Mucosa of stomach (tissue), 1 donor: ENCODE data around the gene GSG1L.

Experiments used
- H3K27me3 ChIP-seq: one replicate; pipeline ENCODE4 v1.7.0; 2013; ENCODE audit warnings: mild to moderate bottlenecking, low read length; ENCODE audit not compliant: control insufficient read depth, insufficient read depth
- H3K36me3 ChIP-seq: one replicate; pipeline ENCODE4 v1.7.0; 2013; ENCODE audit warnings: low read length; ENCODE audit not compliant: control insufficient read depth, insufficient read depth
- H3K4me1 ChIP-seq: one replicate; pipeline ENCODE4 v1.7.0; 2013; ENCODE audit warnings: mild to moderate bottlenecking, low read length; ENCODE audit not compliant: control insufficient read depth, insufficient read depth
- H3K4me3 ChIP-seq: one replicate; pipeline ENCODE4 v1.7.0; 2013; ENCODE audit warnings: low read length
- H3K9ac ChIP-seq: one replicate; pipeline ENCODE4 v1.7.0; 2013; ENCODE audit warnings: mild to moderate bottlenecking, low read length, moderate library complexity
- H3K9me3 ChIP-seq: one replicate; pipeline ENCODE4 v1.7.0; 2013; ENCODE audit warnings: mild to moderate bottlenecking, low read length, moderate library complexity; ENCODE audit not compliant: control insufficient read depth
- donor health status: Pancreatic carcinoma.

Gene GSG1L

GRCh38 chr16:28069971-28070794 lies 6.7 kb upstream of the GSG1L start:
- Histone ChIP-seq H3K27me3 (no peaks in the 10 kb centered on the region), H3K4me1 (no peaks in the 10 kb centered on the region), H3K9me3 (no peaks in the 10 kb centered on the region), H3K4me3 (no peak overlapping the region), H3K9ac (no peak overlapping the region), H3K36me3 (no peaks in the 10 kb centered on the region)

- no peaks in the 10 kb centered on the region for H3K4me1 ChIP-seq
- H3K9ac ChIP-seq = no peak overlapping the region
- H3K9me3 ChIP-seq = no peaks in the 10 kb centered on the region
- no peak overlapping the region for H3K4me3 ChIP-seq
- peaks cover 11% of the 10 kb centered on the region for H3K27me3 ChIP-seq
- no peaks in the 10 kb centered on the region for H3K36me3 ChIP-seq
These were observed 5.5 kb upstream of the GSG1L start for GRCh38 chr16:28068976-28069375.

DNA sequence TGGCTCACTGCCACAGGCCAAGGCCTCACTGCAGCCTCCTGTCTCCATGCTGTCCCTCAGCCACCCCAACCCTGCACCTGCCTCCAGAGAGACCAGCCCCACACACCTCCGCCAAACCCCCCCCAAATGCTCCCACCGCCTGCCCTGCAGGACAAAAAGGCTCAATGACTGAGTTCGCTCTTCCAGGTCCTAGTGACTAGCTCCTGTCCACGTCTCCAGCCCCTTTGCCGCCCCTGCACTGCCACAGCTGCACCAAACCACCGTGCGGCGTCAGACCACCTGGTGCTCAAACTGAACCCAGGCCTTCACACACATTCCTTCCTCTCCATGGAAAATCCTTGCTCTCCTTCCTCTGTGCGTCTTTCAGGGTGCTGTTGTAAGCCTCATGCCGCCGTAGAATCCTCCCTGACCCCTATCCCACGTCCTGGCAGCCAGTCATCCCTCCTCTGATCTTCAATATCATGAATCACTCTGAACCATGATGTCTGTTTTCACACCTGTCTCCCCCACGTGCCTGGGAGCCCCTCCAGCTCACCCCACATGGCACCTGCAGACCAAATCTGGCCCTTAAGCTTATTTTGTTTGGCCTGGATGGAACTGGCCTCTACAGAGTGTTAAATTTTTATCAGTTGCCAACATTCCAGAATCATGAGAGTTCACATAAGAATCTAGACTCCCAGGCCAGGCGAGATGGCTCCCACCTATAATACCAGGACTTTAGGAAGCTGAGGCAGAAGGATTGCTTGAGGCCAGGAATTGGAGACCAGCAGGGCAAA lies 4.3 kb upstream of the GSG1L start:
- Histone ChIP-seq H3K4me3 (no peak overlapping the region), H3K27me3 (peaks cover 15% of the 10 kb centered on the region), H3K9me3 (no peaks in the 10 kb centered on the region)

GRCh38 chr16:28064706-28065249 lies 1.3 kb upstream of the GSG1L start:
- Histone ChIP-seq H3K4me3 (no peak overlapping the region), H3K27me3 (peaks cover 36% of the 10 kb centered on the region), H3K36me3 (no peaks in the 10 kb centered on the region), H3K4me1 (no peaks in the 10 kb centered on the region), H3K9me3 (no peaks in the 10 kb centered on the region), H3K9ac (no peak overlapping the region)

More for the DNA sequence above, 4.3 kb upstream of the GSG1L start:
- no peaks in the 10 kb centered on the region for H3K4me1 ChIP-seq
- H3K36me3 ChIP-seq = no peaks in the 10 kb centered on the region
- H3K9ac ChIP-seq = no peak overlapping the region

DNA sequence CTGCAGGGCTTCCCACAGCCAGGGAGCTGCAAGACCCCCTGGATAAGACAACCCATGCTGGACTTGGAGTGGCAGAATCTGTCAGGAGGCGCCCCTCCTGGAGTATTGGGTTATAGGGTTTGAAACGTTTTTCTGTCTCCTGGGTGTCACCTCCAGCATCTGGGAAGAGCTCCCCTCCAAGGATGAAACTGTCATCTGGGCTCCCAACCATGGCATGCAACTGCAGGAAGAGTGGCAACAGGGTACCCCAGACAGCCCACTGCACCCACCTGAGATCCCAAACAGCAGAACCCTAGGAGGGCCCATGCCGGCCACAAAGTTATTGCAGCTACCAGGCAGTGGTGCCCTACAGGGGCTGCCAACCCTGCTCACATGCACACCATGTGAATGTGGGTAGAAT lies 636 bp upstream of the GSG1L start:
- Histone ChIP-seq H3K9me3 (no peaks in the 10 kb centered on the region), H3K4me1 (no peaks in the 10 kb centered on the region), H3K4me3 (no peak overlapping the region), H3K9ac (no peak overlapping the region), H3K36me3 (no peaks in the 10 kb centered on the region), H3K27me3 (peaks cover 39% of the 10 kb centered on the region)

- Histone ChIP-seq H3K27me3 (peaks cover 43% of the 10 kb centered on the region), H3K4me1 (no peaks in the 10 kb centered on the region), H3K9me3 (no peaks in the 10 kb centered on the region), H3K36me3 (no peaks in the 10 kb centered on the region), H3K9ac (no peak overlapping the region), H3K4me3 (no peak overlapping the region)
These were observed 530 bp downstream of the GSG1L start for GRCh38 chr16:28062847-28063521.

- Histone ChIP-seq H3K9me3 (no peaks in the 10 kb centered on the region), H3K4me1 (no peaks in the 10 kb centered on the region), H3K4me3 (no peak overlapping the region), H3K27me3 (peaks cover 43% of the 10 kb centered on the region), H3K9ac (no peak overlapping the region), H3K36me3 (no peaks in the 10 kb centered on the region)
These were observed 1.2 kb downstream of the GSG1L start for GRCh38 chr16:28062261-28062846.

- Histone ChIP-seq H3K27me3 (peaks cover 43% of the 10 kb centered on the region), H3K9me3 (no peaks in the 10 kb centered on the region), H3K9ac (no peak overlapping the region), H3K36me3 (no peaks in the 10 kb centered on the region), H3K4me3 (no peak overlapping the region), H3K4me1 (no peaks in the 10 kb centered on the region)
These were observed 2.0 kb downstream of the GSG1L start for GRCh38 chr16:28061352-28062101.

DNA sequence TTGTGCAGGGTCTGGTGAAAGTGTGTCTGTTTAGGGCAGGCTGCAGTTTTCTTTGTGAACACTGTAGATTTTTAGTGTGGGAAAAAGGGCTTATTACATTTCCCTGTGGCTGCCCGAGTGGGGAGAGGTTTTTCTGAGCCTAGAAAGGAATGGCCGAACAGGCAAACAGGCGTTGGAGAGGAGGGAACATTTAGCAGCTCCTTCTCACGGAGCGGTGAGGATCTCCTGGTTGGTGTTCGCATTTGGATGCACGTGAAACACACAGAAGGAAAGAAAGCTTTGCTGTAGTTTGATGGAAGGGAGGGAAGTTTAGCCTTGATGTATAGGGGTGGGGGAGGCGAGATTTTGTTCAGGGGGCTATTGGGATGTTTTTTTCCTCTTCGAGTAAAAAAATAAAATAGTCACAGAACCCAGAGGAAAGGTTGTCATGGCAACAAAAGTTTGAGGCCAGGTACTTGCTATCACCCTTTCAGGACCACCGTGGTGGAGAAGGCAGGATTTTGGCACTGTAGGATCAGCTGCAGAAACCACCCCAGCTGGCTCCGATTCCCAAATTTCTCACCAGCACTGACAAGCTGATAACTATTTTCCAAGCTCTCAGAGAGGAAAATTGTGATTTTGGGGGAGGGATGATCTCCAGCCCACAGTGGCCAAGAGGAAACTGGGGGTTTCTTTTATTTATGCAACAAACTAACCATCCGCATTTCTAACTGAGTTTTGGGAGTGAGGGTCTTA lies 3.5 kb downstream of the GSG1L start:
- Histone ChIP-seq H3K36me3 (no peaks in the 10 kb centered on the region), H3K9me3 (no peaks in the 10 kb centered on the region), H3K9ac (no peak overlapping the region), H3K4me1 (no peaks in the 10 kb centered on the region), H3K27me3 (peaks cover 42% of the 10 kb centered on the region), H3K4me3 (no peak overlapping the region)

DNA sequence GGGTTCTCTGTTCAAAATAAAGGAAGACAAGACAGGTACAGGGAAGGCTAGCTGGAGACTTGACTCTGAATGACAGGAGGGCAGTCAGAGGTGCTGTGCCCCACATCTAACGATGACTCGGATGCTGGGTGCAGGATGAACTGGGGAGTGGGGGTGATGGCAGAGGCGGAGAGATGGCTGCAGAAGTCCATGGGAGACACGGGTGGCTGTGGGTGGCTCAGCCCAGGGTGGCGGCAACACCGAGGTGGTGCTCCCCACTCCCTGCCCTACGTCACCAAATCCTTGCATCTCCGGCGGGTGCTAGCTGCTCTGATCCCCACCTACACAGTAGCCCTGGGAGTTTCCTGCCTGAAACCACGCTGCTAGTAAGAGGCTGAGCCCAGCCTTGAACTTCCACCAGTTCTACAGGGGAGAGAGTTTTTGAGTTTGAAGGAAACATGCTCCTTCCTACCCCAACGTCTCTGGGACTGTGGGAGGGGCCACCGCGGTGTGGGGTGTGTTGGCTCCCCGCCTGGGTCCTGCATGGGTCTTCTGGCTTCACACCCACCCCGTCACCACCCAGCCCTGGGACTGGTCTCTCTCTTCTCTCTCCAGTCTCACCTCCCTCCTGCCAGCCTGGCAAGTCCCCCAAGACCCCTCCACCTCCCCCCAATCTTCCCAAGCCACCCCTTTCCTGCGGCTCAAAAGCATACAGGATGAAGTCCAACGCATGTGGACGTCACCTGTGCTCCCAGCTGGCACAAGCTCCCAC lies 4.5 kb downstream of the GSG1L start:
- Histone ChIP-seq H3K9me3 (no peaks in the 10 kb centered on the region), H3K4me3 (no peak overlapping the region), H3K36me3 (no peaks in the 10 kb centered on the region), H3K9ac (no peak overlapping the region), H3K4me1 (no peaks in the 10 kb centered on the region), H3K27me3 (peaks cover 32% of the 10 kb centered on the region)
